Lung (tissue), 12 donors: Measurements from ENCODE around the gene GAB2. TPM values are rescaled to one million over a fixed set of nuclear protein-coding genes. Genes with fewer than 3 reads are reported as not detected.

Experiments
- ATAC-seq: fragments of 200-7000 bp; cut with Tn5 transposase; one replicate; pipeline ENCODE4 v1.9.1; 2020; ENCODE audit warnings: moderate number of reproducible peaks; ENCODE audit not compliant: insufficient read depth, low FRiP score
- DNase-seq, 3 donors: peaks; one replicate each; pipeline ENCODE4 v3.0.0-alpha.2; 2013 to 2017
- H3K27ac ChIP-seq, 2 donors: one replicate each; pipeline ENCODE4 v1.5.1; 2013; ENCODE audit warnings: mild to moderate bottlenecking in 2 of 2, moderate library complexity in 2 of 2, control low read depth in 1 of 2, inconsistent platforms in 1 of 2, low read depth in 1 of 2, low read length in 1 of 2
- H3K27me3 ChIP-seq, 3 donors: one replicate each; pipeline ENCODE4 v1.5.1; 2013; ENCODE audit warnings: low read length in 2 of 3; ENCODE audit not compliant: control insufficient read depth in 3 of 3, insufficient read depth in 3 of 3
- H3K36me3 ChIP-seq, 4 donors: one replicate each; pipeline ENCODE4 v1.5.1; 2013; ENCODE audit warnings: low read length in 4 of 4, mild to moderate bottlenecking in 1 of 4, moderate library complexity in 1 of 4; ENCODE audit not compliant: control insufficient read depth in 4 of 4, insufficient read depth in 4 of 4
- H3K4me1 ChIP-seq, 5 donors: one replicate each; pipeline ENCODE4 v1.5.1; 2013; ENCODE audit warnings: low read length in 5 of 5, mild to moderate bottlenecking in 2 of 5, moderate library complexity in 1 of 5; ENCODE audit not compliant: control insufficient read depth in 5 of 5, insufficient read depth in 5 of 5
- H3K4me3 ChIP-seq: one replicate; pipeline ENCODE4 v1.5.1; 2013; ENCODE audit warnings: mild to moderate bottlenecking, control low read depth, moderate library complexity
- H3K9ac ChIP-seq, 2 donors: one replicate each; pipeline ENCODE4 v1.5.1; 2013; ENCODE audit warnings: low read length in 2 of 2, control low read depth in 1 of 2; ENCODE audit not compliant: insufficient read depth in 1 of 2
- H3K9me3 ChIP-seq, 4 donors: one replicate each; pipeline ENCODE4 v1.5.1; 2013; ENCODE audit warnings: low read length in 3 of 4, mild to moderate bottlenecking in 1 of 4, moderate library complexity in 1 of 4; ENCODE audit not compliant: control insufficient read depth in 4 of 4, insufficient read depth in 3 of 4
- WGBS, 2 donors: extraction: QIAGEN DNeasy Blood & Tissue Kit; methylation state at CpG; one replicate each; pipeline ENCODE4 v1.1.7; 2013; 5-methylcytosine and 5-hydroxymethylcytosine counted together
- polyA plus RNA-seq, 2 donors: library from polyadenylated mRNA; stranded (reverse); fragments of 200-250 nt; gene quantifications; one replicate each; pipeline ENCODE4 v1.2.1, GENCODE V29; 2013
- total RNA-seq, 2 donors: library from RNA; depleted of rRNA in 1 of 2; stranded (reverse); fragments of >200 nt in 1 of 2; gene quantifications; one replicate each; pipeline ENCODE4 v1.2.1, GENCODE V29; 2014 to 2021
- TF ChIP-seq, protein P1 (sequence below): IDR thresholded peaks from 2 replicates; pipeline ENCODE4 v1.5.1; 2012; ENCODE audit warnings: mild to moderate bottlenecking; ENCODE audit errors: control extremely low read depth, extremely low read depth
- donor health status: control.
- donor health status: control.
- donor health status: Bipolar disorder and iron deficiency.
- donor health status: healthy.
- donor health status: DM: yes; HTN: yes; CAD: no.

The GAB2 gene
- total and polyA plus RNA-seq, 4 donors = 17.8 to 47.9 (median 23.1) TPM

DNA sequence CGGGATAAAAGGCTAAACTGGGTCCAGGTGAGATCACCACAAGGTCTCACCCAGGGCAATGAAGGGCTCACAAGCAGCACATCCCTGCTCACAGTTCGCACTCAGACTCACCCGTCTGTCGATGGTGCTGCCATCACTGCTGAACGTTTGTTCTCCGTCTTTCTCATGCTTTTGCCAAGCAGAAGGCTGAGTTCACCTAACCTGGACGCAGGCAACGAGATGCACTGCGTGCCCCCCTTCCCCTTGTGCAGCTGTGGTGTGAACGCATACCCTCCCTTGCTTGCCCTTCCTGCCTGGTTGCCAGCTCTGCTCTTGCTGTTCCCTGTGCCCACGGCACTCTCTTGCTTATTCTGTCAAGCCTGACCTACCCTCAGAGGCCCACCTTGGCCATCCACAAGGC lies 247.2 kb downstream of the GAB2 start:
- H3K9ac ChIP-seq = no peak overlapping the region
- no peaks in the 10 kb centered on the region for H3K9me3 ChIP-seq
- H3K4me3 ChIP-seq = no peak overlapping the region
- no peaks in the 10 kb centered on the region for H3K27me3 ChIP-seq
- TF ChIP-seq, protein P1, sequence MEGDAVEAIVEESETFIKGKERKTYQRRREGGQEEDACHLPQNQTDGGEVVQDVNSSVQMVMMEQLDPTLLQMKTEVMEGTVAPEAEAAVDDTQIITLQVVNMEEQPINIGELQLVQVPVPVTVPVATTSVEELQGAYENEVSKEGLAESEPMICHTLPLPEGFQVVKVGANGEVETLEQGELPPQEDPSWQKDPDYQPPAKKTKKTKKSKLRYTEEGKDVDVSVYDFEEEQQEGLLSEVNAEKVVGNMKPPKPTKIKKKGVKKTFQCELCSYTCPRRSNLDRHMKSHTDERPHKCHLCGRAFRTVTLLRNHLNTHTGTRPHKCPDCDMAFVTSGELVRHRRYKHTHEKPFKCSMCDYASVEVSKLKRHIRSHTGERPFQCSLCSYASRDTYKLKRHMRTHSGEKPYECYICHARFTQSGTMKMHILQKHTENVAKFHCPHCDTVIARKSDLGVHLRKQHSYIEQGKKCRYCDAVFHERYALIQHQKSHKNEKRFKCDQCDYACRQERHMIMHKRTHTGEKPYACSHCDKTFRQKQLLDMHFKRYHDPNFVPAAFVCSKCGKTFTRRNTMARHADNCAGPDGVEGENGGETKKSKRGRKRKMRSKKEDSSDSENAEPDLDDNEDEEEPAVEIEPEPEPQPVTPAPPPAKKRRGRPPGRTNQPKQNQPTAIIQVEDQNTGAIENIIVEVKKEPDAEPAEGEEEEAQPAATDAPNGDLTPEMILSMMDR = no peak
- DNase-seq = no peak
- peaks cover 0 to 16% (median 7%) of the 10 kb centered on the region in 5 donors for H3K4me1 ChIP-seq
- peaks cover 0 to 18% (median 3%) of the 10 kb centered on the region in 4 donors for H3K36me3 ChIP-seq
- ATAC-seq = no peak
- WGBS, 2 donors = 92 to 95% methylated on average over 11 of the region's 11 CpGs
- H3K27ac ChIP-seq = peak overlapping the region in 1 of 2 donors; percentile 49

DNA sequence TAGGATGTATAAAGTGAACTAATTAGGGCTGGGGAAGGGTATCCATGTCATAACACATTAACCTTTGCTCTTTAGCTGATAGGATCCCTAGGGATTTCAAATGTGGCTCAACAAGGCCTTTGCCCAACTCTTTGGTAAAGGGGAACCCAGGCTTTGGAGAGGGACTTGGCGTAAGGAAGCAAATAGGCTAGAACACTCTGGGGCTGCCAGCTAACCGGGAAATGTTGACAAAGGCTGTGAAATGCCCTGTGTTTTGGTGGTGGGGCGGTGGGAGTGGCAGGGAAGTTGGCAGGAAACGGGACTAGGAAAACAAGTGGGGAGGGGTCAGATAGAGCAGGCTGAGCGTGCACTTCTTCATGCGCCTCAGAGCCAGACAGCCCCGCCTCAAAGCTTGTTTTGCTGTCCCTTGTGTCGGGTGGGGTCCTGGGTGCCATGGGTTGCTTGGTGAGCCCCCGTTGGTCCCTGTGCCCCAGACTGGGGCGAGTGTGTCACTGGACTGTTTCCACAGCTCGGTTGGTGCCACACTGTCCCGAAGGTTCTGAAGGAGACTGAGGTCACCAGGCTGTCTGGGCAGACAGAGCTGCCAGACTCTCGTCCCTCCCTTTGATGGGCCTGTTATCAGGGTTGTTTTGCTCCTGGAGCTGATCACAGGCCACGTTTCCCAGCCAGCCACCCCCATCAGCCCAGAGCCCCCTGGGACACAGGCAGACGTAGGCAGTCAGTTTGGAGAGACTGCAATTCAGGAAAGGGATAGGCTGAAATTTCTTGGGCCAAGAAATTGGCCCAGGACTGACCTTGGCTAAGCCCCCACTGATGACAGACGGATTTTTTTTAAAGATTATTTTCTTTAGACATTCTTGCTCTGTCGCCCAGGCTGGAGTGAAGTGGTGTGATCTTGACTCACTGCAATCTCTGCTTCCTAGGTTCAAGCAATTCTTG lies 248.8 kb downstream of the GAB2 start:
- TF ChIP-seq, protein P1 = no peak
- peaks cover 0 to 13% (median 3%) of the 10 kb centered on the region in 4 donors for H3K36me3 ChIP-seq
- no peaks in the 10 kb centered on the region for H3K9me3 ChIP-seq
- H3K4me1 ChIP-seq = peaks cover 0 to 16% (median 7%) of the 10 kb centered on the region in 5 donors
- H3K4me3 ChIP-seq = no peak overlapping the region
- 45 to 71% methylated on average over 17 of the region's 17 CpGs for WGBS, 2 donors
- peak overlapping the region in 1 of 2 donors; percentile 28 for H3K9ac ChIP-seq
- DNase-seq = peak; percentile 79 to 88 (median 85)
- H3K27me3 ChIP-seq = no peaks in the 10 kb centered on the region
- peak; percentile 32 for ATAC-seq
- peak overlapping the region; percentile 69 to 86 for H3K27ac ChIP-seq

DNA sequence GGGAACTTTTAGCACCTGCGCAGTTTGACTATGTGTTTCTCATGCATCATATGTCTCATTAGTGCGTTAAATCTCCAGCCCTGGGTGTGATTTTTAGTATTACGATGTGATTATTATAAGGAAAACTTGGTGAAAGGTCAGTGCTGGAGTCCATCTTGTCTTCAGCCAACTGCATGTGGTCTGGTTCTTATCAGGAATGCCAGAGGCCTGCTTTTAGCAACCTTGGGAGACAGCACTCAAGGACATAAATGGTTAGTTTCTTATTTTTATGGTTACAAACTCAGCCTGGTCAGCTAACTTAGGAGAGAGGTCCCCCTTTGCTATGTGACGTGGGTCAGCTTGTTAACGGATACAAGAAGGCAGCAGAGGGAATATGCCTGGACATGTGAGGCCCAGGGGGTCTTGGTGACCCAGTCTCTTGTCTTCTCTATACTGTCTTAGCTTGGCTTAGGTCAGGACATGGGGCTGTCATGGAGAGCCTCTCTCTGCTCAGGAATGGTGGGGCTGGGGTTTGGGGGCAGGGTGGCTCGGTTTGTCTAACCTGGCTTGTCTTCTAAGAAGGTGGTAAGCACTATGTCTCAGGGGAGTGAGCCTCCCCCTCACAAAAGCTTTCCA lies 250.7 kb downstream of the GAB2 start:
- Histone ChIP-seq H3K9me3 (no peaks in the 10 kb centered on the region), H3K9ac (no peak overlapping the region), H3K4me3 (no peak overlapping the region), H3K36me3 (peaks cover 0 to 5% (median under 1%) of the 10 kb centered on the region in 4 donors), H3K27me3 (no peaks in the 10 kb centered on the region), H3K4me1 (peaks cover 0 to 20% (median 10%) of the 10 kb centered on the region in 5 donors), H3K27ac (no peak overlapping the region)
- no peak for ATAC-seq
- TF ChIP-seq, protein P1 = no peak
- 96 to 97% methylated on average over 6 of the region's 6 CpGs for WGBS, 2 donors
- no peak for DNase-seq

Other genes with a start within 250 kb of the GAB2 start
- gene KCTD21, start 229.2 kb downstream of the GAB2 start, total RNA-seq = 10 to 100 TPM in 1 of 2 donors, 1 to 10 TPM in 1; 8.9 to 10.8 TPM
- 1 to 10 TPM; 4.1 to 6.1 TPM for gene KCTD21, start 229.2 kb downstream of the GAB2 start, polyA plus RNA-seq
- gene USP35, start 228.9 kb downstream of the GAB2 start, total RNA-seq = 1 to 10 TPM; 4.9 to 9.6 TPM
- gene USP35, start 228.9 kb downstream of the GAB2 start, polyA plus RNA-seq = 1 to 10 TPM; 4.9 to 6.2 TPM
- 10 to 100 TPM; 13.0 to 33.8 TPM for gene NARS2, start 157.0 kb upstream of the GAB2 start, total RNA-seq
- gene NARS2, start 157.0 kb upstream of the GAB2 start, polyA plus RNA-seq = 10 to 100 TPM; 12.0 to 26.7 TPM